Caco-2 (cell line): Measurements from ENCODE around the gene COL8A1. TPM values are rescaled to one million over a fixed set of nuclear protein-coding genes. Genes with fewer than 3 reads are reported as not detected.

ENCODE experiments used
- BruUV-seq: library from RNA; stranded (reverse); fragments of 400-500 nt; replicated peaks from 2 replicates; lab custom pipeline; 2021; lab: Mats Ljungman, UMichigan
- CTCF ChIA-PET: fragments of 300-600 bp; sonication (Branson Sonifier 250); formaldehyde crosslinking; loops from one replicate; lab custom pipeline; 2022; ENCODE audit warnings: antibody characterized with exemption; lab: Charles Lee
- POLR2A ChIA-PET: fragments of 300-600 bp; sonication (Branson Sonifier 250); formaldehyde crosslinking; loops from one replicate; lab custom pipeline; 2022; ENCODE audit warnings: antibody characterized with exemption; lab: Charles Lee
- DNase-seq, 2 experiments: peaks; one replicate each; pipeline versions ENCODE4 v3.0.0 to v3.0.0-alpha.2; 2020 to 2022
- H3K27me3 ChIP-seq: replicated peaks from 2 replicates; pipeline ENCODE4 v1.6.0; 2011; ENCODE audit warnings: low read length; ENCODE audit not compliant: control insufficient read depth, insufficient read depth
- H3K36me3 ChIP-seq: 2 replicates; pipeline ENCODE4 v1.5.1; 2011; ENCODE audit warnings: low read length; ENCODE audit not compliant: control insufficient read depth, insufficient read depth
- H3K4me1 ChIP-seq: fragments of 250-450 bp; sonication (Bioruptor Pico); 2 replicates; pipeline ENCODE4 v1.5.1; 2020; ENCODE audit warnings: mild to moderate bottlenecking
- H3K4me3 ChIP-seq: 2 replicates; pipeline ENCODE4 v1.5.1; 2011; ENCODE audit warnings: low read depth, mild to moderate bottlenecking, control low read depth, low read length
- H3K9me3 ChIP-seq: fragments of 250-450 bp; sonication (Bioruptor Pico); 2 replicates; pipeline ENCODE4 v1.5.1; 2020; ENCODE audit warnings: mild to moderate bottlenecking, moderate library complexity
- H3K27ac Mint-ChIP-seq: one replicate; pipeline ENCODE4 v1.8.0; 2022; ENCODE audit warnings: mixed read lengths; ENCODE audit not compliant: unreplicated experiment
- H3K27me3 Mint-ChIP-seq: one replicate; pipeline ENCODE4 v1.8.0; 2022; ENCODE audit warnings: mixed read lengths; ENCODE audit not compliant: insufficient read depth, unreplicated experiment
- H3K36me3 Mint-ChIP-seq: one replicate; pipeline ENCODE4 v1.8.0; 2022; ENCODE audit warnings: mild to moderate bottlenecking, mixed read lengths; ENCODE audit not compliant: insufficient read depth, unreplicated experiment
- H3K4me1 Mint-ChIP-seq: one replicate; pipeline ENCODE4 v1.8.0; 2022; ENCODE audit warnings: low read depth, mixed read lengths; ENCODE audit not compliant: unreplicated experiment
- H3K4me3 Mint-ChIP-seq: one replicate; pipeline ENCODE4 v1.8.0; 2022; ENCODE audit warnings: mild to moderate bottlenecking, moderate library complexity, mixed read lengths; ENCODE audit not compliant: unreplicated experiment
- H3K9me3 Mint-ChIP-seq: one replicate; pipeline ENCODE4 v1.8.0; 2022; ENCODE audit warnings: mixed read lengths; ENCODE audit not compliant: unreplicated experiment
- intact Hi-C: fragments of 100-400 bp; cut with micrococcal nuclease; formaldehyde crosslinking; loops from one replicate; pipeline ENCODE4 v1.10.0; 2022; ENCODE audit not compliant: unreplicated experiment
- total RNA-seq: library from RNA; stranded (reverse); gene quantifications from 2 replicates; pipeline ENCODE4 v1.2.3, GENCODE V29; 2022
- TF ChIP-seq, protein P1 (sequence below), 2 experiments: fragments of 200-600 bp in 1 of 2; IDR thresholded peaks; 1 replicate in 1 of 2; 2 replicates in 1 of 2; pipeline versions ENCODE4 v1.5.1 to v1.8.0; 2011 to 2022; ENCODE audit warnings: antibody characterized with exemption in 1 of 2, control low read depth in 1 of 2, inconsistent platforms in 1 of 2, low read depth in 1 of 2, low read length in 1 of 2, mild to moderate bottlenecking in 1 of 2, moderate library complexity in 1 of 2; ENCODE audit not compliant: insufficient read depth in 1 of 2, severe bottlenecking in 1 of 2, unreplicated experiment in 1 of 2

COL8A1 gene
- total RNA-seq, 1 experiment from 2014 or later, result not detected

DNA sequence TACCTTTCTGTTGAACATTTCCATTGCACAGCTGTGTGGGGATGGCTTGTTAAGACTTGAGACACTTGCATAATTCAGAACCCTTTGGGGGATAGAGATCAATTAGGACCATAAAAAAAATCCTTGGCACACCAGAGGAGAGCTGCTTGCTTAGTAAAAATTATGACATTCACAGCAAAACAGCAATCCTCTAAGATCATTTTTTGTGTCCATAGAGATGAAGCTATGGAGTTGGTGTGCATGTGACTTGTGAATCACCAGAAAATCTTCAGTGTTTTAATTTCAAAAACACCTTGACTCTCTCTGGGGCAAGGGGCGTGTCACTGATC, 7.7 kb downstream of the COL8A1 start:
- BruUV-seq, result no TSS peak
- Histone ChIP-seq H3K4me1 (peaks cover 17% of the 10 kb centered on the region; the same call in 1 of the 2 replicates), H3K9me3 (no peaks in the 10 kb centered on the region), H3K36me3 (no peaks in the 10 kb centered on the region), H3K27me3 (no peaks in the 10 kb centered on the region; the same call in 1 of the 2 replicates), H3K4me3 (no peak overlapping the region)
- H3K36me3 Mint-ChIP-seq, result no peaks in the 10 kb centered on the region
- peaks cover 10% of the 10 kb centered on the region for H3K4me1 Mint-ChIP-seq
- no peak overlapping the region for H3K27ac Mint-ChIP-seq
- POLR2A ChIA-PET, result no interaction called here
- H3K9me3 Mint-ChIP-seq, result no peaks in the 10 kb centered on the region
- intact Hi-C loops, result no loop called here
- H3K27me3 Mint-ChIP-seq, result peaks cover 7% of the 10 kb centered on the region
- no peak overlapping the region for H3K4me3 Mint-ChIP-seq
- DNase-seq, result no peak
- CTCF ChIA-PET, result no interaction called here
- TF ChIP-seq, protein P1, sequence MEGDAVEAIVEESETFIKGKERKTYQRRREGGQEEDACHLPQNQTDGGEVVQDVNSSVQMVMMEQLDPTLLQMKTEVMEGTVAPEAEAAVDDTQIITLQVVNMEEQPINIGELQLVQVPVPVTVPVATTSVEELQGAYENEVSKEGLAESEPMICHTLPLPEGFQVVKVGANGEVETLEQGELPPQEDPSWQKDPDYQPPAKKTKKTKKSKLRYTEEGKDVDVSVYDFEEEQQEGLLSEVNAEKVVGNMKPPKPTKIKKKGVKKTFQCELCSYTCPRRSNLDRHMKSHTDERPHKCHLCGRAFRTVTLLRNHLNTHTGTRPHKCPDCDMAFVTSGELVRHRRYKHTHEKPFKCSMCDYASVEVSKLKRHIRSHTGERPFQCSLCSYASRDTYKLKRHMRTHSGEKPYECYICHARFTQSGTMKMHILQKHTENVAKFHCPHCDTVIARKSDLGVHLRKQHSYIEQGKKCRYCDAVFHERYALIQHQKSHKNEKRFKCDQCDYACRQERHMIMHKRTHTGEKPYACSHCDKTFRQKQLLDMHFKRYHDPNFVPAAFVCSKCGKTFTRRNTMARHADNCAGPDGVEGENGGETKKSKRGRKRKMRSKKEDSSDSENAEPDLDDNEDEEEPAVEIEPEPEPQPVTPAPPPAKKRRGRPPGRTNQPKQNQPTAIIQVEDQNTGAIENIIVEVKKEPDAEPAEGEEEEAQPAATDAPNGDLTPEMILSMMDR (IDR thresholded peaks at IDR 0.05; ENCODE audit: insufficient read depth in 1 of 2, low read depth in 1 of 2, low read length in 1 of 2, severe bottlenecking in 1 of 2, unreplicated experiment in 1 of 2), result no peak

DNA sequence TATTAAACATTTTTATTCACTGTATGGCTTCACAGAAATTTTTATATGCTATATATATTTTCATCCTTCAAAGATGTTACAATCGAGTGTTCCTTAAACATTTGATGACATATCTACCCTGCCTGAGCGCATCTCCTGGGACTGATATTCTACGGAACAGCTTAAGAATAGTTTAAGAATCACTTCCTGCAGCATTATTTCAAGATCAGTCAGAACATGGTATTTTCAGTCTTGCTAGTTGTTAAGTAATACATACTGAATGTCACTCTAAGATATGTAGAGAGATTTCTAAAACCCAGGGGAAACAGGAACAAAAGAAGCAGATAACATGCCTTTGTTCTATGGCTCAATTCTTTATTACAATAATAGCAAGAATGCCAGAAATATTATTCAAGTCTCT, 8.7 kb downstream of the COL8A1 start:
- TF ChIP-seq, protein P1 (IDR thresholded peaks at IDR 0.05; ENCODE audit: insufficient read depth in 1 of 2, low read depth in 1 of 2, low read length in 1 of 2, severe bottlenecking in 1 of 2, unreplicated experiment in 1 of 2), result no peak
- H3K27me3 Mint-ChIP-seq, result peaks cover 5% of the 10 kb centered on the region
- no peaks in the 10 kb centered on the region for H3K36me3 Mint-ChIP-seq
- no peaks in the 10 kb centered on the region for H3K36me3 ChIP-seq
- H3K4me1 Mint-ChIP-seq, result peaks cover 10% of the 10 kb centered on the region
- no peak overlapping the region for H3K4me3 Mint-ChIP-seq
- no peaks in the 10 kb centered on the region for H3K9me3 ChIP-seq
- intact Hi-C loops, result no loop called here
- CTCF ChIA-PET, result no interaction called here
- no TSS peak for BruUV-seq
- H3K4me1 ChIP-seq, result peaks cover 24% of the 10 kb centered on the region; the same call in 1 of the 2 replicates
- POLR2A ChIA-PET, result no interaction called here
- DNase-seq, result no peak
- no peaks in the 10 kb centered on the region for H3K27me3 ChIP-seq
- H3K27ac Mint-ChIP-seq, result no peak overlapping the region
- H3K4me3 ChIP-seq, result no peak overlapping the region
- H3K9me3 Mint-ChIP-seq, result no peaks in the 10 kb centered on the region

DNA sequence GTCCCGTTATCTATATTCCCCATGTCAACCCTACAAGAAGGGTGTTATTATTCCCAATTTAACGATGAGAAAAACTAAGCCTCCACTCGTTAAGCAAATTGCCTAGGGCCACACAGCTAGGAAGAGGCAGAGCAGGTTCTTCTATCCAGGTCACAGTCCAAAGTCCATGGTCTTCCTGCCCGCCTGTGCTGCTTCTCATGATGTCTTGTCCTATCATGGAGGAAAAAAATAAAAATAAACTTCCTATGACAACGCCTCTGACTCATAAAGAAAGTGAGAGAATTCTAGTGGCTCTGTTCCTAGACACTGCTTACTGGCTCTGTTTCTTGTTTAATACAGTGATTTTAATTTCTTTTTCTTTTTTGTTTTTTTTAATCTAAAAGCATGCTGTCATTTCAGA, 9.7 kb downstream of the COL8A1 start:
- no TSS peak for BruUV-seq
- peaks cover 24% of the 10 kb centered on the region; the same call in 1 of the 2 replicates for H3K4me1 ChIP-seq
- CTCF ChIA-PET, result no interaction called here

More for the DNA sequence above, 9.7 kb downstream of the COL8A1 start:
- Mint-ChIP-seq H3K4me3 (no peak overlapping the region), H3K9me3 (no peaks in the 10 kb centered on the region), H3K27me3 (peaks cover 2% of the 10 kb centered on the region), H3K36me3 (no peaks in the 10 kb centered on the region), H3K4me1 (peaks cover 10% of the 10 kb centered on the region), H3K27ac (no peak overlapping the region)
- POLR2A ChIA-PET, result no interaction called here
- Histone ChIP-seq H3K36me3 (no peaks in the 10 kb centered on the region), H3K4me3 (no peak overlapping the region), H3K9me3 (no peaks in the 10 kb centered on the region), H3K27me3 (no peaks in the 10 kb centered on the region)
- TF ChIP-seq, protein P1 (IDR thresholded peaks at IDR 0.05; ENCODE audit: insufficient read depth in 1 of 2, low read depth in 1 of 2, low read length in 1 of 2, severe bottlenecking in 1 of 2, unreplicated experiment in 1 of 2), result no peak
- DNase-seq, result peak; percentile 30 to 70
- intact Hi-C loops, result no loop called here
